Measurements from ENCODE around the gene PMVK.
A peak's percentile ranks its signal among the peaks of the same experiment; 100 is the strongest.

DNA sequence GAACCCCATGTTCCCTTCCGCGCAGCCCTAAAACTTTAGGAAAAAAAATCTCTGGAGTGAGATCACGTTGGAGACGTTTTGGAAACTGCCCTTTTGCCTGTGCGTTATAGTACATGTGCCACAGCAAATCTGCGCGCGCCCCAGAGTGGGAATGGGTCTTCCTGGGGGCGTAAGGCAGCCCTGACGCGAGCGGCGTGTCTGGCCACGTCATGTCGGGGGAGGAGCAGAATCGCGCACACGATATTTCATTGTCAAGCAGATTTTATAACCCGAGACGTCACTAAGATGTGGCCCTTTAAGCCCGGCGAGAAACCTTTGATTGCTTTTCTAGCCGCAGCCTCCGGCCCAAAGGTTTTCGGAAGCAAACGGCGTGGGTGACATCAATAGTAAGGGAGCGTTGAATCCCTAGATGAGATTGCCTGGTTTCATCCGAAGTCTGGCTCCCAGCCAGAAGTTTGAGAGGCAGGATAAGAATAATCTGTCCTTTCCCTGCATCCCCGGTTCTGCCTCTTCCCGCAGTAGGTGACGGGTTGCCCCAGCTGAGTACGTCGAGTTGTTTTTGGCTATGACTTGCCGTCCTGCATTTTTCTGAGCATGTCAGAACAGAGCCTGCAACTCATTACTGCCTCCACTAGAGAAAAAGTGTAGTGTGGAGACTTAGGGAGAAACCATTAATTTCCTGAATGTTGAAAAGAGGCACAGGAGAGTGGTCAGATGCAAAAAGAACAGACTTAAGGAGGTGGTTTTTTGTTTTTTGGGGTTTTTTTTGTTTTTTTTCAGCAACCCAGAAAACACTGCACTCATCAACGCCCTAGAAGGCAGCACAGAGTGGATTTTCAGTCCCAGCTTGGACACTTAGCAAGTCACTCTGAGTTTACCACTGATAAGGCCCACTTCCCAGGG lies 817 bp upstream of the PMVK start:
- TF ChIP-seq TAF1 (IDR thresholded peaks at IDR 0.05; ENCODE audit: low read depth) (peak; percentile 41), EZH2 (IDR thresholded peaks at IDR 0.05; ENCODE audit: borderline replicate concordance, insufficient read depth, low read length, poor library complexity, severe bottlenecking) (no peak), POLR2AphosphoS5 (IDR thresholded peaks at IDR 0.05) (peak; percentile 90), RAD21 (conservative IDR thresholded peaks at IDR 0.05) (peak; percentile 50)
- TF ChIP-seq, protein P1, sequence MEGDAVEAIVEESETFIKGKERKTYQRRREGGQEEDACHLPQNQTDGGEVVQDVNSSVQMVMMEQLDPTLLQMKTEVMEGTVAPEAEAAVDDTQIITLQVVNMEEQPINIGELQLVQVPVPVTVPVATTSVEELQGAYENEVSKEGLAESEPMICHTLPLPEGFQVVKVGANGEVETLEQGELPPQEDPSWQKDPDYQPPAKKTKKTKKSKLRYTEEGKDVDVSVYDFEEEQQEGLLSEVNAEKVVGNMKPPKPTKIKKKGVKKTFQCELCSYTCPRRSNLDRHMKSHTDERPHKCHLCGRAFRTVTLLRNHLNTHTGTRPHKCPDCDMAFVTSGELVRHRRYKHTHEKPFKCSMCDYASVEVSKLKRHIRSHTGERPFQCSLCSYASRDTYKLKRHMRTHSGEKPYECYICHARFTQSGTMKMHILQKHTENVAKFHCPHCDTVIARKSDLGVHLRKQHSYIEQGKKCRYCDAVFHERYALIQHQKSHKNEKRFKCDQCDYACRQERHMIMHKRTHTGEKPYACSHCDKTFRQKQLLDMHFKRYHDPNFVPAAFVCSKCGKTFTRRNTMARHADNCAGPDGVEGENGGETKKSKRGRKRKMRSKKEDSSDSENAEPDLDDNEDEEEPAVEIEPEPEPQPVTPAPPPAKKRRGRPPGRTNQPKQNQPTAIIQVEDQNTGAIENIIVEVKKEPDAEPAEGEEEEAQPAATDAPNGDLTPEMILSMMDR (IDR thresholded peaks at IDR 0.05; ENCODE audit: poor library complexity, severe bottlenecking), result peak; percentile 62
- TF ChIP-seq, protein P2, sequence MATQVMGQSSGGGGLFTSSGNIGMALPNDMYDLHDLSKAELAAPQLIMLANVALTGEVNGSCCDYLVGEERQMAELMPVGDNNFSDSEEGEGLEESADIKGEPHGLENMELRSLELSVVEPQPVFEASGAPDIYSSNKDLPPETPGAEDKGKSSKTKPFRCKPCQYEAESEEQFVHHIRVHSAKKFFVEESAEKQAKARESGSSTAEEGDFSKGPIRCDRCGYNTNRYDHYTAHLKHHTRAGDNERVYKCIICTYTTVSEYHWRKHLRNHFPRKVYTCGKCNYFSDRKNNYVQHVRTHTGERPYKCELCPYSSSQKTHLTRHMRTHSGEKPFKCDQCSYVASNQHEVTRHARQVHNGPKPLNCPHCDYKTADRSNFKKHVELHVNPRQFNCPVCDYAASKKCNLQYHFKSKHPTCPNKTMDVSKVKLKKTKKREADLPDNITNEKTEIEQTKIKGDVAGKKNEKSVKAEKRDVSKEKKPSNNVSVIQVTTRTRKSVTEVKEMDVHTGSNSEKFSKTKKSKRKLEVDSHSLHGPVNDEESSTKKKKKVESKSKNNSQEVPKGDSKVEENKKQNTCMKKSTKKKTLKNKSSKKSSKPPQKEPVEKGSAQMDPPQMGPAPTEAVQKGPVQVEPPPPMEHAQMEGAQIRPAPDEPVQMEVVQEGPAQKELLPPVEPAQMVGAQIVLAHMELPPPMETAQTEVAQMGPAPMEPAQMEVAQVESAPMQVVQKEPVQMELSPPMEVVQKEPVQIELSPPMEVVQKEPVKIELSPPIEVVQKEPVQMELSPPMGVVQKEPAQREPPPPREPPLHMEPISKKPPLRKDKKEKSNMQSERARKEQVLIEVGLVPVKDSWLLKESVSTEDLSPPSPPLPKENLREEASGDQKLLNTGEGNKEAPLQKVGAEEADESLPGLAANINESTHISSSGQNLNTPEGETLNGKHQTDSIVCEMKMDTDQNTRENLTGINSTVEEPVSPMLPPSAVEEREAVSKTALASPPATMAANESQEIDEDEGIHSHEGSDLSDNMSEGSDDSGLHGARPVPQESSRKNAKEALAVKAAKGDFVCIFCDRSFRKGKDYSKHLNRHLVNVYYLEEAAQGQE (IDR thresholded peaks at IDR 0.05; ENCODE audit: borderline replicate concordance), result peak; percentile 86
